HG02610 (cell line): ENCODE data around the gene XG.
"Not testable (repeated sequence)": the region's sequence is repeated elsewhere in the genome, so short reads cannot be mapped to it uniquely, and the experiment has no call there.

Experiments
- ATAC-seq: cut with Tn5 transposase; IDR thresholded peaks from one replicate; pipeline ENCODE4 v1.9.1; 2021; ENCODE audit warnings: mild to moderate bottlenecking, moderate library complexity; ENCODE audit not compliant: unreplicated experiment

XG gene

DNA sequence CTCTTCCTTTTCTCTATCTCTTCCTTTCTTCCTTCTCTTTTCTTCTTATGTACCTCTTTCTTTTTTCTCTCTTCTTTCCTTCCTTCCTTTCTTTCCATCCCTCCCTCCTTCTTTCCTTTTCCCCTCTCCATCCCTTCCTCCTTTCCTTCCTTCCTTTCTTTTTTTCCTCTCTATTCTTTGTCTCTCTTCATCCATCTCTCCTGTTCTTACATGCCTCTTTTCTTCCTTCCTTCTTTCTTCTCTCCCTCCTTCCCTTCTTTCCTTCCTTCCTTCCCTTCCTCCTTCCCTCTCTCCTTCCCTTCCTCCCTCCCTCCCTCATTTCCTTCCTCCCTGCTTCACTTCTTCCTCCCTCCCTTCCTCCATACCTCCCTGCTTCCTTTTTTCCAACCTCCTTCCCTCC, 19.2 kb upstream of the XG start:
- no peak for ATAC-seq

DNA sequence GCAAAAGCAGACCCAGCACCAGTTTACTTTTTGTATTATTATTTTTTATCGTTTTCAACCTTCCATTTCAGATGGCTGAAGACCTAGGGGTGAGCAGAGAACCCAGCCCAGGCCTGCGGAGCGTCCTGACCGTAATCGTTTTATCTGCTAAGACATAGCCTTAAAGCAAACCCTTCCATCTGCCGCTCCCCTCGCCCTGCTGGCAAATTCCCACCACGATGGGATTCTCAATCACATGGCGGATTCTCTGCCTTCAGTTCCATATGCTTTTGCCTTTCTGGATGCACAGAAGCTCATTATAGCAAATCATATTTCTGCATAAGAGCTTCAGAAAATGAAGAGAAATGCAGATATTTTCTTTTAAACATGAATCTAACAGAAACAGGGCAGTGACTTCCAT, 18.6 kb upstream of the XG start:
- ATAC-seq = no peak

DNA sequence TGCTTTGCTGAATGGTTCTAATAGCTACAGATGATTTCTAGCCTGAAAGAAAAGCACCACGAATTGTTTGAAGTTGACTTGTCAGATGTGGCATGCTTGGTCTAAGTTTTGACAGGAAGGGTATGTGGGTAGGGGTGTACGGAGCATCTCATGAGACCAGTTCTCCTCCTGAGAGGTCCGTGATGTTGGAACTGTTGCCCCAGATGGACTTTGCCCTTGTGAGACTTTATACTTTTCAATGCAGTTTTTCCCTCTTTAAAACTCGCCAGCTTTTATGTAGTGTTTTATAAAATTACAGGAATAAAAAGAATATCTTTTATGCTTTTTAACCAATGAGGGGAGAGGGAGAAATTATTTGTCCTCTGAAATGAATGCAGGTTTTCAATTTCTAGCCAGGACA, 16.6 kb upstream of the XG start:
- ATAC-seq = no peak

DNA sequence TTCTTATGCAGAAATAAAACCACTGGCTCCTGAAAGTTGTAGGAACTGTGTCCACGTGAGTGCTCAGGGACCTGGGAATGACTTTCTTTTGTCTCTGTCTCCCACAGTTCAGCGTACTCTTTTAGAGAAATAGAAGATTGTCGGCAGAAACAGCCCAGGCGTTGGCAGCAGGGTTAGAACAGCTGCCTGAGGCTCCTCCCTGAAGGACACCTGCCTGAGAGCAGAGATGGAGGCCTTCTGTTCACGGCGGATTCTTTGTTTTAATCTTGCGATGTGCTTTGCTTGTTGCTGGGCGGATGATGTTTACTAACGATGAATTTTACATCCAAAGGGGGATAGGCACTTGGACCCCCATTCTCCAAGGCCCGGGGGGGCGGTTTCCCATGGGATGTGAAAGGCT, 11.2 kb upstream of the XG start:
- no peak for ATAC-seq

DNA sequence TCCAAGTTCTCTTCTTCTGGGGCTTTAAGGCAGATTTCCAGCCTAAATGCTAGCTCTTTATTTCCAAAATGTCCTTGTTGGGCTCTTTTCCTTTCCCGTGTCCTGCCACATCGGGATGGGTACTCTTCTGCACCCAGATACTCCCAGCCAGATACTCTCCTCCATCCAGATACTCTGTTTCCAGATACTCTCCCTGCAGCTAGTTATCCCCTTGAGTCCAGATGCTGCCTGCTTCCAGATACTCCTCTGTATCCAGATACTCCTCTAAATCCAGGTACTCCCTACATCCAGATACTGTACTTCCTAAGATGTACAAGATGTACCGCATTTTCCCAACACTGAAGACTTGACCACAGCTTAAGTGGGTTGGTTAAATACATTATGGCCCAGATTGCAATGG, 10.5 kb upstream of the XG start:
- no peak for ATAC-seq

DNA sequence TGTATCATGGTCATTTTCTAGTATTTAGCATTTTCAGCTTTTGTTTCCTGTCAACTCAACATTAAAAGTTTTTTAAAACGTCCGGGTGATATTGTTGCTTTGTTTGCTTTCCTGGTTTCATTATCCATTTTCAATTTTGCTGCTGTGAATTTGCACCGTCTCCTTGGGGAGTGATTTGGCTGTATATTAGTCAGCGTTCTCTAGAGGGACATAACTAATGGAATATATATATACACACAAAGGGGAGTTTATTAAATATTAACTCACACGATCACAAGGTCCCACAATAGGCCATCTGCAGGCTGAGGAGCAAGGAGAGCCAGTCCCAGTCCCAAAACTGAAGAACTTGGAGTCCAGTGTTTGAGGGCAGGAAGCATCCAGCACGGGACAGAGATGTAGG, 5.6 kb upstream of the XG start:
- not testable (repeated sequence) for ATAC-seq

DNA sequence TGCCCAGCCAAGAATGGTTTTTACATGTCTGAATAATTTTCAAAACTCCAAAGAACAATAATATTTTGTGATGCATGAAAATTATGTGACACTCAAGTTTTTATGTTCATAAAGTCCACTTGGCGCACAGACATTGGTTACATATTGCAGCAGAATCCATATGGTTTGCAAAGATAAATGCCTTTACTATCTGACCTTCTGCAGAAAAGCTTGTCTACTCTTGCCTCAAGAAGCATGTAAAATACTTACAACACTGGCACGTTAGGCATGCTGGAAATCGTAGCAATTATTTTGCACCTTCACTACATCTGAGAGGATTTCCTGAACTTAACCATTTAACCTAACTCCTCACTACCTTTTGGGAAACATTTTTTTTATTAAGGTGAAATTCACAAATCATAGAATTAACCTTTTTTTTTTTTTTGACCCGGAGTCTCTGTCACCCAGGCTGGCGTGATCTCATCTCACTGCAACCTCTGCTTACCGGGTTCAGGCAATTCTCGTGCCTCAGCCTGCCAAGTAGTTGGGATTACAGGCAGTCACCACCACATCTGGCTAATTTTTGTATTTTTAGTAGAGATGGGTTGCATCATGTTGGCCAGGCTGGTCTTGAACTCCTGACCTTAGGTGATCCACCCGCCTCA, 3.5 kb upstream of the XG start:
- ATAC-seq = no peak

DNA sequence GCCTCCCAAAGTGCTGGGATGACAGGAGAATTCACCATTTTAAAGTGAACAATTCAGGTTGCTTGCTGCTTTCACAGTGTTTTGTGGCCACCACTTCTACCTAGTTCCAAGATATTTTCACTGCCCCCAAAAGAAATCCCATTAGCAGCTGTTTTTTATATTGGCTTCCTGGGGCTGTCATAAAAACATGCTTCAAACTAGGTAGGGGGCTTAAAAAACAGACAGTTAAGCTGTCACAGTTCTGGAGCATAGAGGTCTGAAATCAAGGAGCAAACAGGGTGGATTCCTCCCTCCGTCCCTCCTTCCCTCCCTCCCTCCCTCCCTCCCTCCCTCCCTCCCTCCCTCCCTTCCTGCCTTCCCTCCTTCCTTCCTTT, 3.0 kb upstream of the XG start:
- no peak for ATAC-seq

DNA sequence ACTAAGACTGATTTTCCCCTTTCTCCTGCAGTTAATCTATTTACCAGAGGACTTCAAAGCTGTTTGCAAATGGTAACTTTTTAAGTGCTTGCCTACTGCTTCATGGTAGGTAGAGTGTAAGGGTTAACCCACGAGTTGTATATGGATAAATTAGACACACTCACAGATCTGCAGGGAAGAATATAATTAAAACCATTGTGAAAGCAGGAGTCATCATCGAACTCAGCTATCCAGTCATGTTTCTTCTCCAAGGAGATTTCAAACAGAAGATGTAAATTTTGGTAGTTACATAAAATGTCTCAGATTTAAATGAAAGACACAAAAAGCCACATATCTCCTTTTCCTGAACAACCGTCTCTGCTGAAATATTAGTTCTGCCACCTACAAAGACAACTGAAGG, 549 bp upstream of the XG start:
- no peak for ATAC-seq

DNA sequence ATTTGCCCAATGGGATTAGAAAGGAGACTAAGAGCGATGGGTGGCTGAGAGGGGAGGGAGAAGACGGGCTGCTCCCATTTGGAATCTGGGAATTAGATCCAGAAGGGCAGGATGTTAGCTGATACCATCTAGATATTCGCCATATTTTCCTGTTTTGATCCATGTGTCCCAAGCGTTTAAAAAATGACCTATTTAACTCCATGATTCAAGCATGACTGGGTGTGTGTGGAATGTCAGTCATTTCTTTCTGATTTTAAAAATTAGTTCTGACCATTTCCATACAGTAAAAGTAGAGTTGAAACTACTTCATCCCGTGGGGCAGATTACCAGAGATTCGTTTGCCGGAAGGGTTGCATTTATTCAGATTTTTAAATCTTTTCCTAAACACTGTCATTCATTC, 601 bp downstream of the XG start:
- not testable (repeated sequence) for ATAC-seq

DNA sequence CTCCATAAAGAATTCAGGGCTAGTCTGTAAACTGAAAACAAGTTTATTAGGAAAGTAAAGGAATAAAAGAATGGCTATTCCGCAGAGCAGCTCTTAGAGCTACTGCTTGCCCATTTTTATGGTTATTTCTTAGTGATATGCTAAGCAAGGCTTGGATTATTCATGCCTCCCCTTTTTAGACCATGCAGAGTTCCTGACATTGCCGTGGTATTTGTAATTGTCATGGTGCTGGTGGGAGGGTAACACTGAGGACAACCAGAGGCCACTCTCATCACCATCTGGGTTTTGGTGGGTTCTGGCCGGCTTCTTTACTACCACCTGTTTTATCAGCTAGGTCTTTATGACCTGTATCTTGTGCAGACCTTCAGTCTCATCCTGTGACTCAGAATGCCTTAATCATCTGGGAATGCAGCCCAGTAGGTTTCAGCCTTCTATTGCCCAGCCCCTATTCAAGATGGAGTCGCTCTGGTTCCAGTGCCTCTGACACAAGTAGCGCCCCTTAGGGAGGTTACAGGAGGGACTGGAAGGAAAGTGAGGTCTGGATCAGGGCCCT, 3.4 kb downstream of the XG start:
- ATAC-seq = not testable (repeated sequence)

DNA sequence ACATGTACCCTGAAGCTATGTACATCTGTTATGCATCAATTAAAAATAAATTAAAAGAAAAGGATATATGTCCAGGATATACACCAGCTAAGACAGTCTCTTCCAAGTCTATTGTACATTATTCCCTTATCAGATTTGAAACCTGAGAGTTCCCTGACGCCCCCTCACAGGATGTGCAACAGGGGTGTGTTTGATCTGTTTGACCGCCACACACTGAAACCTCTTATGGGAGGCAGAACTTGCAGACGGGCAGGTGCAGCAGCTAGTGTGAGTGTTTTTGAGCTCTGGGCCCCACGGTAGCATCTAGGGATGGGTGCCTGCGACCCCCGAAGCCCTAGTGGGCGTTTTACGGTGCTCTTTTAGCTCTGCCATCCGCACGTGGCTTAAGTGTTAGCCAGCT, 4.7 kb downstream of the XG start:
- no peak for ATAC-seq

DNA sequence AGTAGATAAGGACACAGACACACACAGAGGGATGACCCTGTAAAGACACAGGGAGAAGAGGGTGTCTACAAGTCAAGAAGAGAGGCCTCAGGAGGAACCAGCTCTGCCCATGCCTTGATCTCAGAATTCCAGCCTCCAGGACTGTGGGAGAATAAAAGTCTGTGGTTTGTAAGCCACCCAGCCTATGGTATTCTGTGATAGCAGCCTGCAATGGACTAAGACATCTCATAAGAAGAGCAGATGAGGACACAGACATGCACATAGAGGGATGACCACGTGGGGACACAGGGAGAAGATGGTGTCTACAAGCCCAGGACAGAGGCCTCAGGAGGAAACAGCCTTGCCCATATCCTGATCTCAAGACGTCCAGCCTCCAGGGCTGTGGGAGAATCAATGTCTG, 9.4 kb downstream of the XG start:
- ATAC-seq = no peak

DNA sequence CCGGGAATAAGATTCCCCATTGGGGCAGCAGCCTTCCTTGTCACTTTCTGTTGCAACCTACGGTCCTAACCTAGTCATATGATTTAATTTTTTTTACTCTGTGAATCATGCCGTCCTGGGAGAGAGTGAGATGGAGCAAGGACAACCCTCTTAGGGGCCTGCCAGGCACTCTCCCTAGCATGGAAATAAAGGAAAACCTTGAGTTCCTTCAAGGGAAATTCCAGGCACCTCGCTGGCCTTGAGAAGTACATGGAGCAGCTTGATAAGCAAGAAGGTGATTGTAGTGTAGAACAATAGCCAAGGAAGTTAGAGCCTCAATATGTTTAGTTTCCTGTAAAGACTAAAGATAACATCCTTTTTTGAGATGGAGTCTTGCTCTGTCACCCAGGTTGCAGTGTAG, 10.8 kb downstream of the XG start:
- not testable (repeated sequence) for ATAC-seq

DNA sequence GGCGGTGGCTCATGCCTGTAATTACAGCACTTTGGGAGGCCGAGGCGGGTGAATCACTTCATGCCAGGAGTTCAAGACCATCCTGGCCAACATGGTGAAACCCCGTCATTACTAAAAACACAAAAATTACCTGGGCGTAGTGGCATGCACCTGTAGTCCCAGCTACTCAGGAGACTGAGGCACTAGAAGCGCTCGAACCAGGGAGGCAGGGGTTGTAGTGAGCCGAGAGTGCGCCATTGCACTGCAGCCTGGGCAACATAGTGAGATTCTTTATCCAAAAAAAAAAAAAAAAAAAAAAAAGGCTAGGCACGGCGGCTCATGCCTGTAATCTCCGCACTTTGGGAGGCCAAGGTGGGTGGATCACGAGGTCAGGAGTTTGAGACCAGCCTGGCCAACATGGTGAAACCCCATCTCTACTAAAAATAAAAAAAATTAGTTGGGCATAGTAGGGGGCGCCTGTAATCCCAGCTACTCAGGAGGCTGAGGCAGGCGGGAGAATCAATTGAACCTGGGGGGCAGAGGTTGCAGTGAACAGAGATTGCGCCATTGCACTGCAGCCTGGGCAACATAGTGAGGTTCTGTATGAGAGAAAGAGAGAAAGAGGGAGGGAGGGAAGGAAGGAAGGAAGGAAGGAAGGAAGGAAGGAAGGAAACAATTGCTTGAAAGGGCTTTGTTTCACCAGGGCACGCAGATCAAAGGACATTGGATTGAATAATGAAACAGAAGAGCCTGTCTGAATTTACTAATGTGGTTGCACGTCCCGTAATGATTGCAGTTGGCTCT, 13.1 kb downstream of the XG start:
- not testable (repeated sequence) for ATAC-seq

DNA sequence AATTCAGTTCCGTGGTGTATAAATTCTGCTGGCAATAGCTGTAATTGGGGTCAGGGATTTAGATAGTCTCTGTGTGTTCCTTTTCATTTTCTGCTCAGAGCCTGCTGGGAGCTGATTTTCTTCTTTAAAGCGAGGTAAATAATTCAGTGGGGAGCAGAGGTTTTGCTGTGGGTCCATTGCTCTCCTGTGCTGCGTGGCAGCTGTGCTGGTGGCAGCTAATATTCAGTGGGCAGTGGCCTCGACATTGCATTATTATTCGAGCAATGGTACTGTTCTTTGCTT, 13.7 kb downstream of the XG start:
- no peak for ATAC-seq

DNA sequence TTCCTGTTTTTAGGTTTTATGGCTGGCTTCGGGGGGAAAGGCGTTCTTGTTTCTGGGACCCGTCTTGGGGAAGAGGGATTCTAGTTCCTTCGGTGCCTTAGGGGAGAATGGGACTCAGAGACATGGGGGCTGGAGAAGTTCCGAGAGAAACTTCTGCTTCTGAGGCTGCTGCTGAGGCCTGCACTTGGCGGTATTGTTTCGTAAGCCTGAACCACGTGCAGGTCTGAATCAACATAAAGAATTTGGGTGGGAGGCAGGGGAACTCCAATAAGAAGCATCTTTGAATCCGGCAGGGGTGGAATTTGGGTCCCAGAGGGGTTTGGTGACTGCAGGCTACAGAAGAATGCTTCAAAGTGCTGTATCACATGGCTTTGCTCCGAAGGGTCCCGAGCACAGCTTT, 15.1 kb downstream of the XG start:
- no peak for ATAC-seq

DNA sequence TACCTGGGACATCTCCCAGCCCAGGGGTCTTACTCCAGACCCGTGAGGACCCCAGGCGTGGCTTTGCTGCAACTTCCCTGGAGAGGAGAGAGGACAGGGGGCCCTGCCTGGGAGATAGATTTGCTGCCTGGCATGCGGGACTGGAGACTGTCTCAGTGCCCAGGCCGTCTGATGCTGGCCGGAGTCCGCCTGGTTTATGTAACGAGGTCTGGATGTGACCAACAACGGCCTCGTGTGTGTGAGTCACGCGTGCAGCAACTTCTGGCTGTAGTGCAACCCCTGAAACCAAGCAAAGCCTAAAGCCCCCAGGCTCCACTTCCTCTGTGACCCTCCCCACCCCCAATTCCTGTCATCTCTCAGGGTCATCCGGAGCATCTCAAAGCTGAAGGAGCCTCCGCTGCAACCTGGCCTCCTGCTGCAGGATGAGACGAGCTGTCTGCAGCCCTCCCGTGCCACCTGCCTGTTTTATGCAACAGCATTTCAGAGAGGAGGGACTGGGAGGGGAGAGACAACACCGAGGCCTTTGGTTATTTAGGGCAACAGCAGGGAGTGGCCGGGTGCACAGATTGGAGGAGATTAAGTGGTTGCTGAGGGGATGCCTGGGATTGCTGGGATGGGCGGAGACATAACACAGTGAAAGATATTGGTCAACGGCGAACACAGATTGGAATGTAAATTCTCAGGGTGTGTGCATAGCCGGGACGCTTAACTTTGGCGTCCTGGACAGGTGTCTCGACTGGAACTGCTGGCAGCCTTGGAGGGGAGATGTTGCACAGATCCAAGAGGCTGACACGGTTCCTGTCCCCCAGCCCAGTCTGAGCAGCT, 16.0 kb downstream of the XG start:
- no peak for ATAC-seq

DNA sequence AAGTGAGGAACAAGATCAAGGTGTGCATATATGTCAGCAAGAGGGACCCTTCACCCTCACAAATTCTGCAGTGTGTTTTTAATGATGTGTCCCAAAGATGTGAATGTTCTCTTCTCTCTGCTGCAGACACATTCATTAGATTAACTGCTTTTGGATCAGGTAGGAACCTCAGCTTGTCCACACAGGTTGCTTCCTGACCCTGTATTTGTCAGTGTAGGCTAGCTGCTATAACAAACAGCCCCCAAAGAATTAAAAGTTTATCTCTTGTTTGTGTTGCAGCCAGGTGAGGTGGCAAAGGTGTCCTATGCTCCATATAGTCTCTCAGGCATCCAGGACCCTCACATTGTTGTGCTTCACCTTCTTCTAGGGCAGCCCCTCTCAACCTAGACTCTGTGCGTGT, 17.8 kb downstream of the XG start:
- no peak for ATAC-seq

DNA sequence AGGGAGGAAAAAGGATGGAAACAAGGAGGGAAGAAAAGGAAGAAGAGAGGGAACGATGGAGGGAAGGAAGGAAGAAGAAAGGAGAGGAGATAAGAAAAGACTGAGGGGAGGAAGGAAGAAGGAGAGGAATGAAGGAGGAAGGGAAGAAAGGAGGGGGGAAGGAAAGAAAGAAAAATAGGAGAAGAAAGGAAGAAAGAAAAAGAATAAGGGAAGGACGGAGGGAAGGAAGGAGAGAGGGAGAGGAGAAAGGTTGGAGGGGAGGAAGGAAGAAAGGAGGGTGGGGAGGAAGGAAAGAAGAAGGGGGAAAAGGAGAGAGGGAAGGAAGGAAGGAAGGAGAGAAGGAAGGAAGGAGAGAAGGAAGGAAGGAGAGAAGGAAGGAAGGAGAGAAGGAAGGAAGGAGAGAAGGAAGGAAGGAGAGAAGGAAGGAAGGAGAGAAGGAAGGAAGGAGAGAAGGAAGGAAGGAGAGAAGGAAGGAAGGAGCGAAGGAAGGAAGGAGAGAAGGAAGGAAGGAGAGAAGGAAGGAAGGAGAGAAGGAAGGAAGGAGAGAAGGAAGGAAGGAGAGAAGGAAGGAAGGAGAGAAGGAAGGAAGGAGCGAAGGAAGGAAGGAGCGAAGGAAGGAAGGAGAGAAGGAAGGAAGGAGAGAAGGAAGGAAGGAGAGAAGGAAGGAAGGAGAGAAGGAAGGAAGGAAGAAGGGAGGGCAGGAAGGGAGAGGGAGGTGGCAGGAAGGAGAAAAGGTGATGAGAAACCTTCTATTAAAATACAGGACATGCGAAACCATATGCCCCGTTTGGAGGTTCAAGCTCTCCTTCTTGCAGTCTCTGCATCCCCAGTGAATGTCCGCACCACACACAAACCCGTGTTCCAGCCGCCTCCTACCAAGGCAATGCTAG, 21.6 kb downstream of the XG start:
- not testable (repeated sequence) for ATAC-seq

DNA sequence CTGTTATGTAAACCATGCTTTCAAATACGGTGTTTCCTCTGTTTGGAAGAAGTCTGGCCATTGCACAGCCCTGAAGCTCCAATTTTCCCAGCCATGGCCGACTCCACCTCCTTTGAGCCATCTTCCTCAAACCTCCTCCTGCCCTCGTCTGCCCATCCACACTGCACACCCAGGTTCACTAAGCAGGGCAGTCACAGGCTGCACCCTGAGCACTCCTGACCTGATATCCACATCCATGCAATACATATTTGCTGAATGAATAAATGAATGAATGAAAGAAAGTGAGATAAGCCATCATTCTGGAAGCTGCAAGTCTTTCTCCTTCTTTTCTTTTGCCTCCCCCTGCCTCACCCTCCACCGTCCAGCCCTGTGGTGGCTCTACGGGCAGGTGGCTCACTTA, 22.2 kb downstream of the XG start:
- no peak for ATAC-seq
